Measurements from ENCODE around the gene RHOA. TPM values are rescaled to one million over a fixed set of nuclear protein-coding genes. Genes with fewer than 3 reads are reported as not detected.
"Not testable (repeated sequence)": the region's sequence is repeated elsewhere in the genome, so short reads cannot be mapped to it uniquely, and the experiment has no call there.

Gene RHOA
- total and polyA plus RNA-seq, 10 donors, result 226 to 693 (median 481) TPM

DNA sequence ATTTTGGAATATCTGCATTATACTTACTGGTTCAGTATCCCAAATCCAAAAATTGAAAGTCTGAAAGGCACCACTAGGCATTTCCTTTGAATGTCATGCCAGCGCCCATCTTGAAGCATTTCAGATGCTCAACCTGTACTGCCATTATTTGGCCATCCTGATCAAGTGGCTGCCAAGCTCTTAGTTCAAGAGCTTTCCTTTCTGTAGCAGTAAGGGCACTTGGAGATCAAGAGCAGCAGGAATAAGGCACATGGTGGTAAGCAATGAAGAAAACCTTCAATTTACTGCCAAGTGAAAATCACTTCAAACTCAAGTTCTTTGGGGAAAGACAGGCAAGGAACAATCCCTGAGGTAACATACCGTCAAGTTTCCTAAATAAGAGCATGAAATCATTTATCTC, 10.0 kb downstream of the RHOA start:
- no peak for TF ChIP-seq POLR2A (IDR thresholded peaks at IDR 0.05)
- TF ChIP-seq POLR2AphosphoS5 (IDR thresholded peaks at IDR 0.05), result no peak
- TF ChIP-seq, protein P1, sequence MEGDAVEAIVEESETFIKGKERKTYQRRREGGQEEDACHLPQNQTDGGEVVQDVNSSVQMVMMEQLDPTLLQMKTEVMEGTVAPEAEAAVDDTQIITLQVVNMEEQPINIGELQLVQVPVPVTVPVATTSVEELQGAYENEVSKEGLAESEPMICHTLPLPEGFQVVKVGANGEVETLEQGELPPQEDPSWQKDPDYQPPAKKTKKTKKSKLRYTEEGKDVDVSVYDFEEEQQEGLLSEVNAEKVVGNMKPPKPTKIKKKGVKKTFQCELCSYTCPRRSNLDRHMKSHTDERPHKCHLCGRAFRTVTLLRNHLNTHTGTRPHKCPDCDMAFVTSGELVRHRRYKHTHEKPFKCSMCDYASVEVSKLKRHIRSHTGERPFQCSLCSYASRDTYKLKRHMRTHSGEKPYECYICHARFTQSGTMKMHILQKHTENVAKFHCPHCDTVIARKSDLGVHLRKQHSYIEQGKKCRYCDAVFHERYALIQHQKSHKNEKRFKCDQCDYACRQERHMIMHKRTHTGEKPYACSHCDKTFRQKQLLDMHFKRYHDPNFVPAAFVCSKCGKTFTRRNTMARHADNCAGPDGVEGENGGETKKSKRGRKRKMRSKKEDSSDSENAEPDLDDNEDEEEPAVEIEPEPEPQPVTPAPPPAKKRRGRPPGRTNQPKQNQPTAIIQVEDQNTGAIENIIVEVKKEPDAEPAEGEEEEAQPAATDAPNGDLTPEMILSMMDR (IDR thresholded peaks at IDR 0.05 in 8 of 11, conservative IDR thresholded peaks at IDR 0.05 in 3 of 11), result no peak
- Histone ChIP-seq H3K4me1 (peaks cover 54 to 99% (median 88%) of the 10 kb centered on the region in 6 donors), H3K27me3 (replicated peaks in 1 of 7) (no peaks in the 10 kb centered on the region), H3K4me3 (no peak overlapping the region), H3K36me3 (peaks cover 0 to 50% (median 15%) of the 10 kb centered on the region in 6 donors), H3K27ac (peak overlapping the region in 4 of 8 donors; percentile 12 to 69 (median 28)), H3K9me3 (no peaks in the 10 kb centered on the region)
- WGBS, 5 donors, result 75 to 94% (median 91%) methylated on average over 2 of the region's 2 CpGs
- no peak for DNase-seq
- intact Hi-C loops (cut with DNase I; ENCODE audit: low total_unique reads), result no loop called here

DNA sequence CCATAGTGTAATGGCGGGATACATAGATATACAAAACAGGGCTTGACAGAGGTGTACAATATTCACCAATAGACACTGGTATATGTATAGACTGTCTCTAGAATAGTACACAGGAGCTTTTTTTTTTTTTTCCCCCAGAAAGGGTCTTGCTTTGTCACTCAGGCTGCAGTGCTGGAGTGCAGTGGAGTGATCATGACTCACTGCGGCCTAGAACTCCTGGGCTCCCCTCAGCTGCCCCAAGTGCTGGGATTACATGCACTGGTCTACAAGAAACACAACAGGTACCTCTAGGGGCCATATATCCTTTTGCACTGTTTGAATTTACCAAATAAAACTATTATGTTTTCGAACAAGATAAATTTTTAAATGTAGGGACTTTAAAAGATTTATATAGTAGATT, 12.3 kb downstream of the RHOA start:
- peaks cover 0 to 63% (median 26%) of the 10 kb centered on the region in 6 donors for H3K36me3 ChIP-seq
- H3K9me3 ChIP-seq, result no peaks in the 10 kb centered on the region
- WGBS, 5 donors, result 93 to 96% (median 95%) methylated on average over 3 of the region's 3 CpGs
- no peak overlapping the region for H3K4me3 ChIP-seq
- no peaks in the 10 kb centered on the region for H3K27me3 ChIP-seq (replicated peaks in 1 of 7)
- DNase-seq, result no peak
- intact Hi-C loops (cut with DNase I; ENCODE audit: low total_unique reads), result no loop called here
- no peak for TF ChIP-seq POLR2A (IDR thresholded peaks at IDR 0.05)
- TF ChIP-seq, protein P1 (IDR thresholded peaks at IDR 0.05 in 8 of 11, conservative IDR thresholded peaks at IDR 0.05 in 3 of 11), result no peak
- TF ChIP-seq POLR2AphosphoS5 (IDR thresholded peaks at IDR 0.05), result no peak
- peak overlapping the region in 2 of 8 donors; percentile 2 to 51 for H3K27ac ChIP-seq
- H3K4me1 ChIP-seq, result peaks cover 44 to 99% (median 84%) of the 10 kb centered on the region in 6 donors

DNA sequence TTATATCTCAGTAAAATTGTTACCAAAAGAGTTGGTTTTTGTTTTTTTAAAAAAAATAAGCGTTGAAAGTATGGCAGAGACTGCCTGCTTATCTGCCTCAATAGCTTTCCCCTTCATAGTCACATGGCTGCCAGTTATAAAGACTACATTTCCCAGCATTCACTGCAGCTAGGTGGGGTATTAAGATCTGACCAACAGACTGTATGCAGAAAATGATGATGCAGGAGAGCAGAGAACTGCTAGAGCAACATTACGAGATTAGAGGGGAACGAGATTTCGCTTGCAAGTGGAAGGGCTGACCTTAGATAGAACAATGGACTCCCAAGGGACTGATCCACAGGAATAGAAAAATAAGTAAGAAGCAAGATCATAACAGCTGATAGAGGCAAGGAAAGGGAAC, 14.3 kb downstream of the RHOA start:
- peaks cover 40 to 97% (median 86%) of the 10 kb centered on the region in 6 donors for H3K4me1 ChIP-seq
- DNase-seq, result no peak
- H3K4me3 ChIP-seq, result no peak overlapping the region
- 45 to 74% (median 51%) methylated on average over 4 of the region's 4 CpGs for WGBS, 5 donors
- intact Hi-C loops (cut with DNase I; ENCODE audit: low total_unique reads), result no loop called here
- H3K9me3 ChIP-seq, result no peaks in the 10 kb centered on the region
- peak overlapping the region in 5 of 8 donors; percentile 14 to 59 (median 47) for H3K27ac ChIP-seq
- H3K27me3 ChIP-seq (replicated peaks in 1 of 7), result no peaks in the 10 kb centered on the region
- peaks cover 0 to 59% (median 24%) of the 10 kb centered on the region in 6 donors for H3K36me3 ChIP-seq
- TF ChIP-seq POLR2A (IDR thresholded peaks at IDR 0.05) (no peak), POLR2AphosphoS5 (IDR thresholded peaks at IDR 0.05) (no peak)
- TF ChIP-seq, protein P1 (IDR thresholded peaks at IDR 0.05 in 8 of 11, conservative IDR thresholded peaks at IDR 0.05 in 3 of 11), result no peak

DNA sequence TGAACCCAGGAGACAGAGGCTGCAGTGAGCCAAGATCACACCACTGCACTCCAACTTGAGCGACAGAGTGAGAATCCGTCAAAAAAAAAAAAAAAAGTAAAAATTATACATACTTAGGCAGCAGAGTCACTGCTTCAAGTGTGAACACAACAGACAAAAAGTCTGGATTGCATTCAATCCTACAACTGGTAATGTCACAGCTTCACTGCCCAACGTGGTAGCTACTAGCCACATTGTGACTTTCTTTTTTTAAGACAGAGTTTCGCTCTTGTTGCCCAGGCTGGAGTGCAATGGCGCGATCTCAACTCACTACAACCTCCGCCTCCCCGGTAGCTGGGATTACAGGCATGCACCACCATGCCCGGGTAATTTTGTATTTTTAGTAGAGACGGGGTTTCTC, 20.5 kb downstream of the RHOA start:
- 72 to 94% (median 87%) methylated on average over 10 of the region's 10 CpGs for WGBS, 5 donors
- H3K9me3 ChIP-seq; H3K27ac ChIP-seq; DNase-seq; H3K4me3 ChIP-seq; H3K27me3 ChIP-seq (replicated peaks in 1 of 7); intact Hi-C loops (cut with DNase I; ENCODE audit: low total_unique reads): not testable (repeated sequence)
- Histone ChIP-seq H3K36me3 (peaks cover 0 to 55% (median 16%) of the 10 kb centered on the region in 6 donors), H3K4me1 (peaks cover 22 to 97% (median 86%) of the 10 kb centered on the region in 6 donors)

DNA sequence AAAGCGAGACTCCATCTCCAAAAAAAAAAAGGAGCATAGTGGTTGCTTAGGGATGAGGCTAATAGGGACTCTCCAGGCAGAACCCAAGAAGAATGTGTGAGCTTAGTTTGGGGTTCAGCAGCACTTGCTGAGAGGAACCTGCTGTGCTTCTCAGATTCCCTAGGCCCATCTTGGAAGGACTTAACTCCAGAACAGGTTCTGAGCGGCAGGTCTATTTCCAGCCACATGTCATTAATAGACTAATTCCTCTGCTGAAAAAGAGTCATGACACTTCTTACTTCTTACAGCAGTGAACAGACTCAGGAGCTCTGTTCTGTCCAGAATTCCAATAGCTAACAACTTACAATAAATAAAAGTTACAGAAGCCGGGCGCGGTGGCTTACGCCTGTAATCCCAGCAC, 22.5 kb downstream of the RHOA start:
- DNase-seq, result no peak
- intact Hi-C loops (cut with DNase I; ENCODE audit: low total_unique reads), result no loop called here
- Histone ChIP-seq H3K27ac (no peak overlapping the region), H3K36me3 (peaks cover 0 to 35% (median 5%) of the 10 kb centered on the region in 6 donors), H3K4me3 (no peak overlapping the region), H3K9me3 (no peaks in the 10 kb centered on the region), H3K27me3 (replicated peaks in 1 of 7) (no peaks in the 10 kb centered on the region), H3K4me1 (peaks cover 17 to 97% (median 90%) of the 10 kb centered on the region in 6 donors)
- 95 to 96% (median 96%) methylated on average over 6 of the region's 6 CpGs for WGBS, 5 donors
- TF ChIP-seq, protein P1 (IDR thresholded peaks at IDR 0.05 in 8 of 11, conservative IDR thresholded peaks at IDR 0.05 in 3 of 11), result no peak
- TF ChIP-seq POLR2AphosphoS5 (IDR thresholded peaks at IDR 0.05) (no peak), POLR2A (IDR thresholded peaks at IDR 0.05) (no peak)

Data from spleen (tissue), 11 donors.